ENCODE results near the gene FLYWCH1. TPM values are rescaled to one million over a fixed set of nuclear protein-coding genes. Genes with fewer than 3 reads are reported as not detected.
A peak's percentile ranks its signal among the peaks of the same experiment; 100 is the strongest.

Gene FLYWCH1
- total RNA-seq, 4 donors from 2014 or later: 30.1 to 67.4 (median 46.8) TPM

- TF ChIP-seq CTCF (IDR thresholded peaks at IDR 0.05): no peak
- TF ChIP-seq POLR2A (IDR thresholded peaks at IDR 0.05): no peak
- H3K27me3 ChIP-seq: no peaks in the 10 kb centered on the region
- DNase-seq: no peak
- H3K9me3 ChIP-seq: no peaks in the 10 kb centered on the region
- H3K27ac ChIP-seq: no peak overlapping the region
- H3K36me3 ChIP-seq: no peaks in the 10 kb centered on the region
- H3K4me1 ChIP-seq: peaks cover 5 to 23% (median 7%) of the 10 kb centered on the region in 4 donors
- peak overlapping the region in 3 of 4 donors; percentile 75 to 93 (median 76) for H3K4me3 ChIP-seq
Measured at GRCh38 chr16:2981177-2981898, 69.6 kb downstream of the FLYWCH1 start.

- DNase-seq: no peak
- TF ChIP-seq POLR2A (IDR thresholded peaks at IDR 0.05) (no peak), CTCF (IDR thresholded peaks at IDR 0.05) (no peak)
- Histone ChIP-seq H3K27ac (no peak overlapping the region), H3K4me3 (no peak overlapping the region), H3K27me3 (no peaks in the 10 kb centered on the region), H3K36me3 (no peaks in the 10 kb centered on the region), H3K4me1 (peaks cover 5 to 23% (median 7%) of the 10 kb centered on the region in 4 donors), H3K9me3 (no peaks in the 10 kb centered on the region)
Measured at GRCh38 chr16:2981899-2982250, 70.1 kb downstream of the FLYWCH1 start.

- H3K4me3 ChIP-seq: no peak overlapping the region
- H3K27ac ChIP-seq: no peak overlapping the region
- peaks cover 5 to 23% (median 7%) of the 10 kb centered on the region in 4 donors for H3K4me1 ChIP-seq
- no peaks in the 10 kb centered on the region for H3K9me3 ChIP-seq
- TF ChIP-seq POLR2A (IDR thresholded peaks at IDR 0.05): no peak
- no peak for TF ChIP-seq CTCF (IDR thresholded peaks at IDR 0.05)
- H3K27me3 ChIP-seq: no peaks in the 10 kb centered on the region
- H3K36me3 ChIP-seq: no peaks in the 10 kb centered on the region
- DNase-seq: no peak
Measured at GRCh38 chr16:2982402-2982801, 70.7 kb downstream of the FLYWCH1 start.

- H3K4me3 ChIP-seq: peak overlapping the region in 3 of 4 donors; percentile 7 to 36 (median 25)
Measured at GRCh38 chr16:2983706-2984136, 72.0 kb downstream of the FLYWCH1 start.

GRCh38 chr16:2985462-2985861 is 73.7 kb downstream of the FLYWCH1 start:
- TF ChIP-seq CTCF (IDR thresholded peaks at IDR 0.05): no peak
- no peak for TF ChIP-seq POLR2A (IDR thresholded peaks at IDR 0.05)
- DNase-seq: no peak
- H3K27me3 ChIP-seq: no peaks in the 10 kb centered on the region
- no peaks in the 10 kb centered on the region for H3K36me3 ChIP-seq
- H3K4me1 ChIP-seq: peaks cover 0 to 13% (median 5%) of the 10 kb centered on the region in 4 donors
- no peak overlapping the region for H3K27ac ChIP-seq
- H3K4me3 ChIP-seq: no peak overlapping the region
- no peaks in the 10 kb centered on the region for H3K9me3 ChIP-seq

More at GRCh38 chr16:2983706-2984136, 72.0 kb downstream of the FLYWCH1 start:
- no peaks in the 10 kb centered on the region for H3K36me3 ChIP-seq
- TF ChIP-seq POLR2A (IDR thresholded peaks at IDR 0.05) (no peak), CTCF (IDR thresholded peaks at IDR 0.05) (peak; percentile 85 to 96 (median 94))
- peak; percentile 62 to 90 (median 90) for DNase-seq
- no peaks in the 10 kb centered on the region for H3K9me3 ChIP-seq
- H3K27ac ChIP-seq: no peak overlapping the region
- no peaks in the 10 kb centered on the region for H3K27me3 ChIP-seq
- peaks cover 5 to 23% (median 7%) of the 10 kb centered on the region in 4 donors for H3K4me1 ChIP-seq

All from Peyer's patch (tissue), 4 donors.